Vagina (tissue), 2 donors: ENCODE results near the gene ZSCAN2.

ENCODE experiments used
- CTCF ChIP-seq, 3 experiments: fragments of 450-650 bp in 2 of 3; fragments of 200-600 bp in 1 of 3; sonication (generic) in 1 of 3; IDR thresholded peaks; one replicate each; pipeline ENCODE4 v1.5.1; 2017 to 2019; ENCODE audit warnings: antibody characterized with exemption in 3 of 3, mild to moderate bottlenecking in 2 of 3, moderate library complexity in 2 of 3
- POLR2A ChIP-seq, 2 donors: fragments of 450-650 bp; IDR thresholded peaks; one replicate each; pipeline ENCODE4 v1.6.1; 2017; ENCODE audit warnings: antibody characterized with exemption in 2 of 2, mild to moderate bottlenecking in 2 of 2, moderate library complexity in 2 of 2

GRCh38 chr15:84654689-84655453, 54.1 kb downstream of the ZSCAN2 start:
- peak in 2 of 3 experiments; percentile 24 to 48 for TF ChIP-seq CTCF (IDR thresholded peaks at IDR 0.05)
- TF ChIP-seq POLR2A (IDR thresholded peaks at IDR 0.05): no peak
